SK-N-SH (cell line): ENCODE data around the gene SIK1.
"Not testable (repeated sequence)": the region's sequence is repeated elsewhere in the genome, so short reads cannot be mapped to it uniquely, and the experiment has no call there.

ENCODE experiments used
- CTCF ChIP-seq: fragments of 200-600 bp; sonication (generic); IDR thresholded peaks from 2 replicates; pipeline ENCODE4 v1.6.1; 2017; ENCODE audit warnings: antibody characterized with exemption, mild to moderate bottlenecking, moderate library complexity
- MXI1 ChIP-seq: IDR thresholded peaks from 2 replicates; pipeline ENCODE4 v1.6.1; 2012; ENCODE audit warnings: mild to moderate bottlenecking, low read depth, low read length, improper control_type of control experiment
- NFIC ChIP-seq: IDR thresholded peaks from 2 replicates; pipeline ENCODE4 v1.4.0; 2012; ENCODE audit warnings: borderline replicate concordance
- TEAD4 ChIP-seq: IDR thresholded peaks from 2 replicates; pipeline ENCODE4 v1.4.0; 2012; ENCODE audit warnings: mild to moderate bottlenecking, borderline replicate concordance; ENCODE audit not compliant: insufficient read depth
- YY1 ChIP-seq: IDR thresholded peaks from 2 replicates; pipeline ENCODE4 v1.4.0; 2012; ENCODE audit warnings: low read depth, mild to moderate bottlenecking

- not testable (repeated sequence) for TF ChIP-seq CTCF, MXI1, TEAD4, YY1, NFIC
Measured at GRCh38 chr21:43401125-43401524, 25.8 kb downstream of the SIK1 start.
